ENCODE results near the gene SERPINA1. TPM values are rescaled to one million over a fixed set of nuclear protein-coding genes. Genes with fewer than 3 reads are reported as not detected.
"Not testable (repeated sequence)": the region's sequence is repeated elsewhere in the genome, so short reads cannot be mapped to it uniquely, and the experiment has no call there.

SERPINA1 gene
- total RNA-seq, 1 donor from 2014 or later: 1.6 TPM

GRCh38 chr14:94354638-94355185 is 33.7 kb downstream of the SERPINA1 start:
- no peak for FAIRE-seq

DNA sequence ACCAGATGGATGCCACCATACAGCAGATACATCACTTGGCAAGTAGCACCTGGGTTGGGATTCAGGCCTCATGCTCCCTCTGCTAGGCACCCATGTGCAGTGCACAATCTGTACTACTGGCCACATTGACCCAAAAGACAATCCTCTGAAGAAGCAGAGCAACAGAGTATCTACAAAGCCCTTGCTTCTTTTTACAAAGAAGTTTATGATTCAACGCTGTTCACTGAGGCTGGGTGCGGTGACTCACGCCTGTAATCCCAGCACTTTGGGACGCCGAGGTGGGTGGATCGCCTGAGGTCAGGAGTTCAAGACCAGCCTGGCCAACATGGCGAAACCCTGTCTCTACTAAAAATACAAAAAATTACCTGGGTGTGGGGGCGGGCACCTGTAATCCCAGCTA is 34.2 kb downstream of the SERPINA1 start:
- not testable (repeated sequence) for FAIRE-seq; DNase-seq (ENCODE audit: low spot score in 2 of 2)

More at GRCh38 chr14:94354638-94355185, 33.7 kb downstream of the SERPINA1 start:
- DNase-seq (ENCODE audit: low spot score in 2 of 2): no peak

DNA sequence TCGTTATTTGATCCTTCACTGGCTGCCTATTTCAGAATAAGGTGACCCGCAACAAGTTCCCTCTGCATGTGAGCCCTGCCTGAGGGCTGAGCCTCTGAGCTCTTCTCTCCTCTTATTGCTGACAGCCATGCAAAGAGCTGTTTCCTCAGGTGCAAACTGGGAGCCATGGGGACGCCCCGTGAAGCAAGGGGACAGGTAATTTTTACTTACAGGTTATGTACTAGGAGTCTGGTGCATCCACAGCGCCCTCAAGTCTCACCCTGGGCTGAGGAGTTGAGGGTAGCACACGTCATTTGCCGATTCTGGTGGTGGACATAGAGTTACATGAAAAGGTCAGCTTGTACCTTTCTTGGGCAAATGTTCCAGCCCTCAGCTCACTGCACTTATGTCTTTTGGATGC is 39.1 kb downstream of the SERPINA1 start:
- no peak for DNase-seq (ENCODE audit: low spot score in 2 of 2)
- FAIRE-seq: no peak

DNA sequence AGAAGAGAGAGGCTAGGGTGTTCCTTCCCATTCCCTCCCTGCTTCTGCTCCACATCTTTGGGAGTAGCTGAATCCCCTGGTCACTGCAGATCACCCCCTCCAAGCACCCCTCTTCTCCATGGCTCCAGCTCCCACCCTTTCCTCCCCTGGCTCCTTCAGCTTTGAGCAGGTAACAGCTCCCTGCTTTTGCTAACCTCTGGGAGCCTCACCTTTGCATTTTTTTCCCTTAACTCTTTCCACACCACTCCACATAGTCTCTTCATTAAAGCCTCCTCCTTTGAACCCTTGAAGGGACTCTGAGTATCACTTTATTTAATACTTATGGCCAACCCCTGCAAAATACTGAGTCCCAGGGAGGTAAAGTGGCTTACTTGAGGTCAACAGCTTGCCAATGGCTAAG is 39.6 kb downstream of the SERPINA1 start:
- no peak for FAIRE-seq
- no peak for DNase-seq (ENCODE audit: low spot score in 2 of 2)

- DNase-seq (ENCODE audit: low spot score in 2 of 2): no peak
- no peak for FAIRE-seq
Observed at GRCh38 chr14:94346841-94347240, 41.6 kb downstream of the SERPINA1 start.

DNA sequence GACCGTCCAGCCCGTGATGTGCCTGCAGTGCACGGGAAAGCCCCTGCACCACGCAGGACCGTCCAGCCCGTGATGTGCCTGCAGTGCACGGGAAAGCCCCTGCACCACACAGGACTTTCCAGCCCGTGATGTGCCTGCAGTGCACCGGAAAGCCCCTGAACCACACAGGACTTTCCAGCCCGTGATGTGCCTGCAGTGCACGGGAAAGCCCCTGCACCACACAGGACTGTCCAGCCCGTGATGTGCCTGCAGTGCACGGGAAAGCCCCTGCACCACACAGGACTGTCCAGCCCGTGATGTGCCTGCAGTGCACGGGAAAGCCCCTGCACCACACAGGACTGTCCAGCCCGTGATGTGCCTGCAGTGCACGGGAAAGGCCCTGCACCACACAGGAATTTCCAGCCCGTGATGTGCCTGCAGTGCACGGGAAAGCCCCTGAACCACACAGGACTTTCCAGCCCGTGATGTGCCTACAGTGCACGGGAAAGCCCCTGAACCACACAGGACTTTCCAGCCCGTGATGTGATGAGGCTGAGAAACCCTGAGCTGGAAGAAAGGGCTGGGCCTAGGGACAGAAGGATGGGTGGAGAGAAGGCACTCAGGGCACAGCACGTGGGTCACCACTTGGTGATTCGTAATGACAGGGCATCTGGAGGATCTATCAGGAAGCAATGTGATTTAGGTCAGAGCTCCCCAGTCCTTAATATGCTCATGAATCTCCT is 42.2 kb downstream of the SERPINA1 start:
- not testable (repeated sequence) for DNase-seq (ENCODE audit: low spot score in 2 of 2); FAIRE-seq

DNA sequence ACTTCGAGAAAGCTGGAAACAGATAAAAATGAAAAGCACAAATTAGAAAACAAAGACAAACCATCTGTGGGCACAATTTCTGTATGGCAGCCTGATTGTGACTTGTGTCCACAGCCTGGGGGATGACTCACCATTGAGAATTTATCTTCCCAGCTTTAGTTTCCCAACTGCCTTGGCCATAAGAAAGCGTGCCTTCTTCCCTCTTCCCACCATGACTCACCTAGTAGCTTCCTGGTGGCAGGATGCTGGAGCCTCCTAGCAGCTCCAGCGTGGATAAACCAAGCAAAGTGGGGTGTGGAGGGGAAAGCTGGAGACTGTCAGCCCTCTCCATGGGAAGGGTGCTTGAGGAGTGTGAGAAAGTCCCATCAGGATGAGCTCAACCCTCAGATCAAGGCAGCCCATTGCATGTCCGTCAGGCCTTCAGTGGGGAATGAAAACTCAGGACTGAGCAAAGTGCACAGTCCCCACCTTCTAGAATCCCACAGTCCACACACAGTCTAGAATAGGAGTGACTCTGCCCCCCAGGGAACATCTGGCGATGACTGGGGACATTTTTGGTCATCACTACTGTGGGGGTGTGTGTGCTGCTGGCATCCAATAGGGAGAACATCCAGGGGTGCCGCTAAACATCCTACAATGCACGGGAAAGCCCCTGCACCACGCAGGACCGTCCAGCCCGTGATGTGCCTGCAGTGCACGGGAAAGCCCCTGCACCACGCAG is 42.9 kb downstream of the SERPINA1 start:
- DNase-seq (ENCODE audit: low spot score in 2 of 2) (no peak), FAIRE-seq (no peak)

- no peak for FAIRE-seq
- DNase-seq (ENCODE audit: low spot score in 2 of 2): no peak
Observed at GRCh38 chr14:94344389-94344788, 44.0 kb downstream of the SERPINA1 start.

DNA sequence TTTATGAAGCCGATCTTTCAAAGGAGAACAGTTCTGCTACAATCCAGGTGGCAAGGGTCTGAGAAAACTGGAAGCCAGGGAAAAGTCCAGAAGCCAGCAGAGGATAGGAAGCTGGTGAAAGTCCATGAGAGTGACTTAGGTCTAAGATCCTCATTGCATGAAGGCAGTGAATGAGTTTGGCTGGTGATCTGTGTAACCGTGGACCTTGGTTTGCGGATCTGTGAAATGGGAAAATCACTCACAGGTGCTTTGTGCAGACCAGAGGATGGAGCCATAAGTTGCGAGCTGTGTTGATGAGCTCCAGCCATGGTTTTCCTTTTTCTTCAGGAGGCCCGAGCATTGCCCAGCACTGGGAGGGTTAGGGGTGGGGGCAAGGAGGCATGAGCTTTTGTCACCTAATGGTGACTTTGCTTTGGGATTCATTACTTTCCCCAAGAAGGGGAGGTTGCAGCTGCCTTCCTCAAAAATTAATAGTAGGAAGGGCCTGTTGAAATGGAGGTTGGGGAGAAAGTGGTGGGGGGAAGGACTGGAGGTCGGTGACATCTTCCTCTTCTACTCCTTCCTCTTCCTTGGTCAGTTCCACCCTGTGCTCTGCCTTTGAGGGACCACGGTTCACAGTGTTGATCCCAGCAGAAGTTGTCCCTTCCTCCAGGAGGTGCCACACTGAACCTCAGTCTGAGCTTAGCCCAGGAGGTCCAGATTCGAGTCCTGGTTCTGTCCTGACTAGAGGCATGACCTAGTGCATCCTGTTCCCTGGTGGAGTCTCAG is 45.0 kb downstream of the SERPINA1 start:
- no peak for FAIRE-seq
- no peak for DNase-seq (ENCODE audit: low spot score in 2 of 2)

DNA sequence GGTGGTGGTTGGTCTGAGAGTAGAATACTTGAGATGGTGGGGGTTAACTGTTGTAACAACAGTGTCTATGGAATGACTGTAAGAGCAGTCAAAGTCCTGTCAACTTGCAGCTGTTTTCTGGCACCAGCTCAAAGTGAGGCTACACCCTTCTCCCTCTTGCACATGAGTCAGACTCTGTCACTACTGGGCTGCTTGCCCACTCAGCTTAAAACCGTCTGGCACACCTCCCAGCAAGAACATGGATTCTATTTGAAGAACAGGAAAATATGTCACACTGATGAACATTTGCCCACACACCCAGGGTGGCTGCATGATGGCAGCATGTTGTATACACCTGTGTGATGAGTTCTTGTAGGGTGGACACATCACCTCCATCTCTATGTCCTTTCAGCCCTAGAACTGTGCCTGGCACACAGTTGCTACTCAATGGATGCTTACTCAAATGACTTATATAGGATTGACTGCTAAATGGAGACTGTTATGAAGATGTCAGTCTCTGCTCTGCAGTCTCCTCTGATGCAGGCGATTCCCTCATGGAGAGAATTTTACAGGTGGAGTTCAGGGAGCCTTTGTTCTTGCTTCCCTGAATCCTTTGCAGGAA is 46.0 kb downstream of the SERPINA1 start:
- DNase-seq (ENCODE audit: low spot score in 2 of 2) (peak in 1 of 2 donors; percentile 50), FAIRE-seq (no peak)

- FAIRE-seq: no peak
- no peak for DNase-seq (ENCODE audit: low spot score in 2 of 2)
Observed at GRCh38 chr14:94341656-94342333, 46.6 kb downstream of the SERPINA1 start.

GRCh38 chr14:94340533-94340932 is 47.9 kb downstream of the SERPINA1 start:
- FAIRE-seq (no peak), DNase-seq (ENCODE audit: low spot score in 2 of 2) (no peak)

- FAIRE-seq: no peak
Observed at GRCh38 chr14:94338023-94338422, 50.4 kb downstream of the SERPINA1 start.

DNA sequence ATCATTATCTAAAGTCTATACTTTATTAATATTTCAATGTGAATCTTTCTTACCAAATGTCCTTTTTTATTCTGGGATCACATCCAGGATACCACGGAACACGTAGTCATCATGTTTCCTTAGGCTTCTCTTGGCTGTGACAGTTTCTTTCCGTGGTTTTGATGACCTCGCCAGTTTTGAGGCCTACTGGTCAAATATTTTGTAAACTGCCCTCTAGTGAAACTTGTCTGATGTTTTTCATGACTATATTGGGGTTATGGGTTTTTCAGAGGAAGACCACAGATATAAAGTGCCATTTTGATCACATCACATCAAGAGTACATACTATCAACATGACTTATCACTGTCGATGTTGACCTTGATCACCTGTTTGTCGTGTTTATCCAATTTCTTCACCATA is 51.1 kb downstream of the SERPINA1 start:
- DNase-seq (ENCODE audit: low spot score in 2 of 2): no peak
- no peak for FAIRE-seq

More at GRCh38 chr14:94338023-94338422, 50.4 kb downstream of the SERPINA1 start:
- DNase-seq (ENCODE audit: low spot score in 2 of 2): no peak

- FAIRE-seq (no peak), DNase-seq (ENCODE audit: low spot score in 2 of 2) (no peak)
Observed at GRCh38 chr14:94334872-94335271, 53.5 kb downstream of the SERPINA1 start.

- FAIRE-seq (no peak), DNase-seq (ENCODE audit: low spot score in 2 of 2) (no peak)
Observed at GRCh38 chr14:94332587-94332986, 55.8 kb downstream of the SERPINA1 start.

GRCh38 chr14:94332063-94332583 is 56.3 kb downstream of the SERPINA1 start:
- FAIRE-seq: no peak
- DNase-seq (ENCODE audit: low spot score in 2 of 2): no peak

- FAIRE-seq: no peak
Observed at GRCh38 chr14:94331462-94331861, 56.9 kb downstream of the SERPINA1 start.

DNA sequence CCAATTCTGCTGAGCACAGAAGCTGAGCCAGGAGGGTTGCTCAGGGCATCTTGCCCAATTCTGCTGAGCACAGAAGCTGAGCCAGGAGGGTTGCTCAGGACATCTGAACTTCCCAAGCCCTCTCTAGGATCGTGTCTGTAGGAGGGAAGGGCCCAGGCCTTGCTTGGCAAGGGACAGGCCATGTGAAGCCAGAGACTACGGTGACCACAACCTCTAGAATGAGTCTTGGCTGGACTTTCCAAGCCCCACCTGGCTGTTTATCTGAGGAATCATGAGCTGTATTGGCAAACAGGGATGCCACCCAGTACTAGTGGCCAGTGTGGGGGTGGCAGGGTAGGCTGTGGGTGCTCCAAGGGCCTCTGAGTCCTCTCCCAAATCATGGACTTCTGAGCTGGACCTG is 57.5 kb downstream of the SERPINA1 start:
- FAIRE-seq (no peak), DNase-seq (ENCODE audit: low spot score in 2 of 2) (no peak)

More at GRCh38 chr14:94331462-94331861, 56.9 kb downstream of the SERPINA1 start:
- no peak for DNase-seq (ENCODE audit: low spot score in 2 of 2)

DNA sequence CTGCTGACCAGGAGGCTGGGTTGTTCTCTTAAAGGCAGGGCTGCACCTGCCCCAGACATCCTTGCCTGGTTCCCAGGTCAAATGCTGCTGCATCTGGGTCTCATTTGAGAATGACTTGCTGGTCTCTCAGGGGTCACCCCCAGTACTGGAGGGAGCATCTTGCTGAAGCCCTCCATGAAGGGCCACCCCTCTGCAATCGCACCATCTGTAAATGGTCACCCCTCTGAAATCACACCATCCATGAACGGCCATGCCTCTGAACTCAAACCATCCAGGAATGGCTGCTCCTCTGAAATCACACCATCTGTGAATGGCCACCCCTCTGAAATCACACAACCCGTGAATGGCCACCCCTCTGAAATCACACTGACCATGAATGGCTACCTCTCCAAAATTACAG is 58.0 kb downstream of the SERPINA1 start:
- FAIRE-seq (no peak), DNase-seq (ENCODE audit: low spot score in 2 of 2) (no peak)

All from frontal cortex (tissue), 4 donors.